Nephron (organoid): ENCODE measurements around the gene PTPRN2.

Experiments
- H3K27ac Mint-ChIP-seq, 3 experiments: 2 replicates each; pipeline ENCODE4 v1.8.0; 2020; ENCODE audit warnings: mixed read lengths in 3 of 3, mild to moderate bottlenecking in 2 of 3, moderate library complexity in 1 of 3
- H3K27me3 Mint-ChIP-seq: 2 replicates; pipeline ENCODE4 v1.8.0; 2021; ENCODE audit warnings: low read depth, mild to moderate bottlenecking, moderate library complexity, mixed read lengths
- H3K36me3 Mint-ChIP-seq: 2 replicates; pipeline ENCODE4 v1.8.0; 2020; ENCODE audit warnings: low read depth, mixed read lengths
- H3K4me1 Mint-ChIP-seq: 2 replicates; pipeline ENCODE4 v1.8.0; 2020; ENCODE audit warnings: mixed read lengths
- H3K4me3 Mint-ChIP-seq, 3 experiments: 2 replicates each; pipeline ENCODE4 v1.8.0; 2020; ENCODE audit warnings: mild to moderate bottlenecking in 3 of 3, mixed read lengths in 3 of 3, moderate library complexity in 2 of 3
- H3K9me3 Mint-ChIP-seq: 2 replicates; pipeline ENCODE4 v1.8.0; 2020; ENCODE audit warnings: mixed read lengths
- CTCF ChIP-seq, 3 experiments: fragments of 200-600 bp; sonication (generic); IDR thresholded peaks; one replicate each; pipeline ENCODE4 v1.5.0; 2021; ENCODE audit warnings: antibody characterized with exemption in 3 of 3; ENCODE audit not compliant: unreplicated experiment in 3 of 3

The PTPRN2 gene

DNA sequence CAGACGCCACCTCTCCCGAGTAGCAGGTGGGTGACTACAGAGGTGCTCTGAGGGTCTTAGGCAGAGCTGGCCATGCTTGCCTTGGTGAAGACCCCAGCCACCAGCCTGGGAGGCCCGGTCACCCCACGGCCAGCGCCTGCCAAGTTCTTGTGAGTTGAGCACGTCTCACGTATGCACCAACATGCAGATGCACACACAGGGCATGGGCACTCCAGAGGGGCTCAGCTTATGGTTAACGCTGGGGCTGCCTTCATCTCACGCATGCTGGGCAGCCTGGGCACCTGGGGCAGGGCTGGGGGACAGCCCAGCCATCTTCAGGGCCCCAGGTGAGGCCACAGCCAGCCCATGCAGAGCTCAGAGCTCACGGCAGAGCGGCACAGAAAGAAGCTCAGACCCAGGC, 41.0 kb downstream of the PTPRN2 start:
- TF ChIP-seq CTCF (IDR thresholded peaks at IDR 0.05; ENCODE audit: unreplicated experiment in 3 of 3) = no peak
- Mint-ChIP-seq H3K27ac (no peak overlapping the region), H3K9me3 (no peaks in the 10 kb centered on the region), H3K4me1 (no peaks in the 10 kb centered on the region), H3K36me3 (no peaks in the 10 kb centered on the region), H3K4me3 (no peak overlapping the region), H3K27me3 (peaks cover 22% of the 10 kb centered on the region)

- H3K36me3 Mint-ChIP-seq = no peaks in the 10 kb centered on the region
- TF ChIP-seq CTCF (IDR thresholded peaks at IDR 0.05; ENCODE audit: unreplicated experiment in 3 of 3) = no peak
- no peaks in the 10 kb centered on the region for H3K9me3 Mint-ChIP-seq
- peaks cover 20% of the 10 kb centered on the region for H3K27me3 Mint-ChIP-seq
- no peak overlapping the region for H3K27ac Mint-ChIP-seq
- H3K4me3 Mint-ChIP-seq = no peak overlapping the region
- H3K4me1 Mint-ChIP-seq = no peaks in the 10 kb centered on the region
Measured at GRCh38 chr7:158546214-158546613, 41.4 kb downstream of the PTPRN2 start.

- no peaks in the 10 kb centered on the region for H3K36me3 Mint-ChIP-seq
- TF ChIP-seq CTCF (IDR thresholded peaks at IDR 0.05; ENCODE audit: unreplicated experiment in 3 of 3) = no peak
- no peak overlapping the region for H3K4me3 Mint-ChIP-seq
- peaks cover 14% of the 10 kb centered on the region for H3K27me3 Mint-ChIP-seq
- H3K9me3 Mint-ChIP-seq = no peaks in the 10 kb centered on the region
- no peaks in the 10 kb centered on the region for H3K4me1 Mint-ChIP-seq
- H3K27ac Mint-ChIP-seq = no peak overlapping the region
Measured at GRCh38 chr7:158544708-158545107, 42.9 kb downstream of the PTPRN2 start.

DNA sequence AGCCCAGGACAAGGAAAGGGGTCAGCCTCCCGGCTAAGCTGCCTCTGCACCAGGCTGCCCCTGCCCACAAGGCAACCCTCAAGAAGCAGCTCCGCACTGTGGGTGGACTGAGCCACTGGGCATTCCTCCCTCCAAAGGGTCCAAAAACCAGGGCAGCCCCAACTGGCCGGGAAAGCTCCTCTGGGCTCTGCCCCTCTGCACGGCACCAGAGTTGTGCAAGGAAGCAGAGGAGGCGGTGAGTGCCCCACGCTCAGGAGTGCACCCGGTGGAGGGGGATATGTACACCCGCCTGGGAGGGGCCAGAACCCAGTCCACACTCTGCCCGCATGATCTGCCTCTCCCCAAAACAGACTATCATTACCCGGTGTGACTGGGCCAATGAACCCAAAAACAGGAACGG, 43.8 kb downstream of the PTPRN2 start:
- TF ChIP-seq CTCF (IDR thresholded peaks at IDR 0.05; ENCODE audit: unreplicated experiment in 3 of 3) = no peak
- H3K9me3 Mint-ChIP-seq = no peaks in the 10 kb centered on the region
- H3K27me3 Mint-ChIP-seq = peaks cover 14% of the 10 kb centered on the region
- H3K27ac Mint-ChIP-seq = no peak overlapping the region
- no peaks in the 10 kb centered on the region for H3K4me1 Mint-ChIP-seq
- H3K36me3 Mint-ChIP-seq = no peaks in the 10 kb centered on the region
- no peak overlapping the region for H3K4me3 Mint-ChIP-seq

DNA sequence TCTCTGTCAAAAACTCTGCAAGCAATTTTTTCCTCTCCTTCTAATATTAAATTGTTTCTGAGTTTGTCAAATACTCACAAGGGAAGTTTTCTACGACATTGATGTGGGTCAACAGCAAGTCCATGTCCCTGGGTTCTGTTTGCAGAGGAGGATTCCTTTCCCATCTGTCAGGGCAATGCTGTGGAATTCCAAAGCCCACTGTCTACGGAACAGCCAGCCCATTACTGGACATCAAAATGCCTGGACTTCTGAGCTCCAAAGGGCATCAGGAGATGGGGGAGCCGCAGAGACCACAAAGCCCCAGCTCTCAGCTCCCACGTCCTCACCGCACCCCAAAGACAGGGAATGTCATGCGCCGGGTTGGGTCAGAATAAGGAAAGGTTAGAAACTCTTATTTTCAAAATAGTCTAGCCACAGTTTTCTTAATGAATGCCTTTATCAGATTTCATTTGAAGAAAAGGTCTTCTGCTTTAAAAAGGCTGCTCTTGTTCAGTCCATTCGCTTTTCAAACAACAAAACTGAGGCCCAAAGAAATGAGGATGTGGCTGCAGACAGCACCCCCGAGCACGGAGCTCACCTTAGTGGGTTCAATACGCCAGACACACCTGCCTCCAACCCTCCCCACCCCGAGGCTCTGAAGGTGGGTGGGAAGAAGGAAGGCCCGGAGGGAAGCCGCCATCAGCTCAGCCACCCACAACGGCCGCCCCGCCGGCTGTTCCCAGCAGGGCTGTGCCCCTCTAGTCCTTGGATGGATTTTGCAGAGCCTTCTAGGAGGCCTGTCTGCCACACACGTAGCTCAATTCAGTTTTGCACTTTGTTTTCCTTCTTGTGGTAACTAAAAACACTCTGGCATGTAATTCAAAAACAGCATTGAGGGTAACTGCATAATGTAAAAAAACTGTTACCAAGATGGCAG, 44.7 kb downstream of the PTPRN2 start:
- Mint-ChIP-seq H3K9me3 (no peaks in the 10 kb centered on the region), H3K4me1 (no peaks in the 10 kb centered on the region), H3K36me3 (no peaks in the 10 kb centered on the region), H3K27me3 (peaks cover 8% of the 10 kb centered on the region), H3K27ac (no peak overlapping the region), H3K4me3 (no peak overlapping the region)
- TF ChIP-seq CTCF (IDR thresholded peaks at IDR 0.05; ENCODE audit: unreplicated experiment in 3 of 3) = no peak
